Measurements from ENCODE around the gene DNMT3B. TPM values are rescaled to one million over a fixed set of nuclear protein-coding genes. Genes with fewer than 3 reads are reported as not detected.

Gene DNMT3B
- total RNA-seq, 1 experiment from 2014 or later = 0.63 TPM

DNA sequence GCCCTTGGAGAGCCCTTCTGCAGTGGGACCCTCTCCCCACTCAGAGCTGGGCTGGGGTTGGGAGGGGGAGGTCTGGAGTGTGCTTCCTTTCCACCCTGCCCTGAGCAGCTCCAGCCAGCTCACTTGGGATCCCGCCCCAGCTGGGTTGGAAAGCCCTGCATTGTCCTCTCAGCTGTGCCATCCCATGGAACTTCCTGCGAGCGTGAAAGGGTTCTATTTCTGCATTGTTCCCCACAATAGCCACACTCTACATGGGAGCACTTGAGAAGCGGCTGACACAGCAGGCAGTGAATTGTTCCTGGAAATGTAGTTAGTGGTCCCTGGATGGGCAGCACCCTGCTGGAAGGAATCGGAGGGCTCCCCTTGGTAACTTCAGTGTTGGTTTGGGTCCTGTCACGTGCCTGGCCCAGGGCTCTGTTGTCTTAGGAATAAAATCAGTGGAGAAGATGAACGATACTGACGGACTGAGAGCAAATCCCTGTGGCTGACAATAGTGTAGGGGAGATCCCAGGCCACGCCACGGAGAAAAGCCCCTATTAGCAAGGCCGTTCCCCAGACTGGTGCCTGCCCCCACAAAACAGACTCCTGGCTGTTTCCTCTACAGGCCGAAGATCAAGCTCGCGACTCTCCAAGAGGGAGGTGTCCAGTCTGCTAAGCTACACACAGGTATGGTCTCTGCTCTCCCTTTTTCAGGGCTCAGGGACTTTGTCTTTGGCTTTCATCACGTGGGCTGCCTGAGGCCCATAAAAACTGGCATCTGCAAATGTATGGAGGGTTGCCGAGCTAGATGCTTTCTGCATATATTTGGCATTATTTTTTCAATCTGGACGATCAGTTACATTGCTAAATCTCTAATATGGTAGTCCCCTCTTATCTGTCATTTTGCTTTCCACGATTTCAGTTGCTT is 18.8 kb downstream of the DNMT3B start:
- H3K27me3 ChIP-seq (ENCODE audit: low read length) = no peaks in the 10 kb centered on the region
- H3K36me3 ChIP-seq (ENCODE audit: insufficient read depth, low read length) = no peaks in the 10 kb centered on the region
- no peaks in the 10 kb centered on the region for H3K4me1 ChIP-seq (ENCODE audit: low read length)
- H3K9me3 ChIP-seq (ENCODE audit: low read length) = no peaks in the 10 kb centered on the region
- H3K4me2 ChIP-seq (ENCODE audit: low read depth, low read length, poor library complexity, severe bottlenecking) = no peak overlapping the region
- no peaks in the 10 kb centered on the region for H4K20me1 ChIP-seq (ENCODE audit: insufficient read depth, low read depth, low read length)
- no peak for DNase-seq
- no peak overlapping the region for H3K27ac ChIP-seq (ENCODE audit: low read length)
- no peaks in the 10 kb centered on the region for H3K9me2 ChIP-seq (replicated peaks; ENCODE audit: insufficient read depth, low read length)
- H3K9ac ChIP-seq (ENCODE audit: low read length) = no peak overlapping the region
- no peaks in the 10 kb centered on the region for H3K79me2 ChIP-seq (ENCODE audit: low read length)
- no peak overlapping the region for H3K4me3 ChIP-seq (ENCODE audit: low read length)
- no peak overlapping the region for H2AFZ ChIP-seq (ENCODE audit: low read length)

GRCh38 chr20:32784369-32785080 is 22.3 kb downstream of the DNMT3B start:
- no peak overlapping the region for H3K4me2 ChIP-seq (ENCODE audit: low read depth, low read length, poor library complexity, severe bottlenecking)
- no peaks in the 10 kb centered on the region for H3K36me3 ChIP-seq (ENCODE audit: insufficient read depth, low read length)
- H3K9ac ChIP-seq (ENCODE audit: low read length) = no peak overlapping the region
- H3K4me3 ChIP-seq (ENCODE audit: low read length) = no peak overlapping the region
- H3K79me2 ChIP-seq (ENCODE audit: low read length) = no peaks in the 10 kb centered on the region
- no peaks in the 10 kb centered on the region for H3K4me1 ChIP-seq (ENCODE audit: low read length)
- no peaks in the 10 kb centered on the region for H3K9me2 ChIP-seq (replicated peaks; ENCODE audit: insufficient read depth, low read length)
- H3K27me3 ChIP-seq (ENCODE audit: low read length) = no peaks in the 10 kb centered on the region
- DNase-seq = no peak
- H3K27ac ChIP-seq (ENCODE audit: low read length) = no peak overlapping the region
- no peak overlapping the region for H2AFZ ChIP-seq (ENCODE audit: low read length)
- no peaks in the 10 kb centered on the region for H3K9me3 ChIP-seq (ENCODE audit: low read length)
- no peaks in the 10 kb centered on the region for H4K20me1 ChIP-seq (ENCODE audit: insufficient read depth, low read depth, low read length)

DNA sequence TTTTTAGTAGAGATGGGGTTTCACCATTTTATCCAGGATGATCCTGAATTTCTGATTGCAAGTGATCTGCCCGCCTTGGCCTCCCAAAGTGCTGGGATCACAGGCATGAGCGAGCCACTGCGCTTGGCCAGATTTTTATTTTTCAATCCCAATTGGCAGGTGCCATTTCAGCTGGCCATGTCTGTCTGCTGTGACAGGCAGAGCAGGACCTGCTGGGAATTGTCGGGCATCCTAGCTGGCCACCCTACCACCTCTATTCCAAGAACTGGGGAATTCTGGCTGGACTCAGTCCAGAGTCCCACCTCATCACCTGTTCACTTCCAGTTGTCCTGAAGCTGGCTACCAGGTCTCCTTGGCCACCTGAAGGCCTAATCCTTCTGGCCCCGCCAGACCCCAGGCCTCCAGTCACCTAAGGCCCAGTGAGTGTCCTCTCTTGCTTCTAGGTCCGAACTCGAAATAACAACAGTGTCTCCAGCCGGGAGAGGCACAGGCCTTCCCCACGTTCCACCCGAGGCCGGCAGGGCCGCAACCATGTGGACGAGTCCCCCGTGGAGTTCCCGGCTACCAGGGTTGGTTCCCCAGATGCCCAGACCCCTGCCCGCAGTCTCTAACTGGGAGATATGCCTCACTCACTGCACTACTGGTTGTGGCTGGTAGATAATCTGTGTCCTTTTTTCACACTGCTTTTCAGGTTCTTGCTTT is 24.0 kb downstream of the DNMT3B start:
- Histone ChIP-seq H3K36me3 (ENCODE audit: insufficient read depth, low read length) (no peaks in the 10 kb centered on the region), H3K4me1 (ENCODE audit: low read length) (no peaks in the 10 kb centered on the region), H3K9me2 (replicated peaks; ENCODE audit: insufficient read depth, low read length) (no peaks in the 10 kb centered on the region), H3K79me2 (ENCODE audit: low read length) (no peaks in the 10 kb centered on the region), H3K4me2 (ENCODE audit: low read depth, low read length, poor library complexity, severe bottlenecking) (no peak overlapping the region), H3K27me3 (ENCODE audit: low read length) (0 out of 2 replicates have a peak, but pooled peaks cover 1% of the 10 kb centered on the region), H3K9me3 (ENCODE audit: low read length) (no peaks in the 10 kb centered on the region), H3K9ac (ENCODE audit: low read length) (no peak overlapping the region), H3K4me3 (ENCODE audit: low read length) (no peak overlapping the region), H3K27ac (ENCODE audit: low read length) (no peak overlapping the region), H4K20me1 (ENCODE audit: insufficient read depth, low read depth, low read length) (no peaks in the 10 kb centered on the region), H2AFZ (ENCODE audit: low read length) (no peak overlapping the region)
- DNase-seq = no peak

DNA sequence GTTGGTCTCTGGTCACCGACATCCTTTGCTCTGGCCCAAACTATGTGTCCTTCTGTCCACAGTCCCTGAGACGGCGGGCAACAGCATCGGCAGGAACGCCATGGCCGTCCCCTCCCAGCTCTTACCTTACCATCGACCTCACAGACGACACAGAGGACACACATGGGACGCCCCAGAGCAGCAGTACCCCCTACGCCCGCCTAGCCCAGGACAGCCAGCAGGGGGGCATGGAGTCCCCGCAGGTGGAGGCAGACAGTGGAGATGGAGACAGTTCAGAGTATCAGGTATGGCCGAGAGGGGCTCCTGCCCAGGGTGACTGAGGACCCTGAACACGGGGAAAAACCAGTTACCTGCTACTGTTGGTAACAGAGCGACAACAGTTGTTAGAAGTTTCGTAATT is 25.0 kb downstream of the DNMT3B start:
- H2AFZ ChIP-seq (ENCODE audit: low read length) = no peak overlapping the region
- H3K27ac ChIP-seq (ENCODE audit: low read length) = no peak overlapping the region
- H3K9me3 ChIP-seq (ENCODE audit: low read length) = no peaks in the 10 kb centered on the region
- no peak overlapping the region for H3K9ac ChIP-seq (ENCODE audit: low read length)
- DNase-seq = no peak
- no peaks in the 10 kb centered on the region for H4K20me1 ChIP-seq (ENCODE audit: insufficient read depth, low read depth, low read length)
- H3K27me3 ChIP-seq (ENCODE audit: low read length) = 0 out of 2 replicates have a peak, but pooled peaks cover 2% of the 10 kb centered on the region
- H3K4me3 ChIP-seq (ENCODE audit: low read length) = no peak overlapping the region
- no peaks in the 10 kb centered on the region for H3K4me1 ChIP-seq (ENCODE audit: low read length)
- no peaks in the 10 kb centered on the region for H3K79me2 ChIP-seq (ENCODE audit: low read length)
- H3K36me3 ChIP-seq (ENCODE audit: insufficient read depth, low read length) = no peaks in the 10 kb centered on the region
- no peak overlapping the region for H3K4me2 ChIP-seq (ENCODE audit: low read depth, low read length, poor library complexity, severe bottlenecking)
- no peaks in the 10 kb centered on the region for H3K9me2 ChIP-seq (replicated peaks; ENCODE audit: insufficient read depth, low read length)

GRCh38 chr20:32789896-32790750 is 27.9 kb downstream of the DNMT3B start:
- Histone ChIP-seq H3K4me3 (ENCODE audit: low read length) (no peak overlapping the region), H3K79me2 (ENCODE audit: low read length) (no peaks in the 10 kb centered on the region), H3K9me2 (replicated peaks; ENCODE audit: insufficient read depth, low read length) (no peaks in the 10 kb centered on the region), H3K27ac (ENCODE audit: low read length) (no peak overlapping the region), H4K20me1 (ENCODE audit: insufficient read depth, low read depth, low read length) (no peaks in the 10 kb centered on the region), H3K4me2 (ENCODE audit: low read depth, low read length, poor library complexity, severe bottlenecking) (no peak overlapping the region), H2AFZ (ENCODE audit: low read length) (no peak overlapping the region), H3K36me3 (ENCODE audit: insufficient read depth, low read length) (no peaks in the 10 kb centered on the region), H3K9ac (ENCODE audit: low read length) (no peak overlapping the region), H3K4me1 (ENCODE audit: low read length) (no peaks in the 10 kb centered on the region), H3K9me3 (ENCODE audit: low read length) (no peaks in the 10 kb centered on the region), H3K27me3 (ENCODE audit: low read length) (0 out of 2 replicates have a peak, but pooled peaks cover 2% of the 10 kb centered on the region)
- DNase-seq = peak; percentile 86

- H3K4me1 ChIP-seq (ENCODE audit: low read length) = no peaks in the 10 kb centered on the region
- no peaks in the 10 kb centered on the region for H3K9me3 ChIP-seq (ENCODE audit: low read length)
- no peaks in the 10 kb centered on the region for H3K79me2 ChIP-seq (ENCODE audit: low read length)
- no peak overlapping the region for H3K4me2 ChIP-seq (ENCODE audit: low read depth, low read length, poor library complexity, severe bottlenecking)
- no peak for DNase-seq
- H3K9me2 ChIP-seq (replicated peaks; ENCODE audit: insufficient read depth, low read length) = no peaks in the 10 kb centered on the region
- no peak overlapping the region for H3K4me3 ChIP-seq (ENCODE audit: low read length)
- no peak overlapping the region for H2AFZ ChIP-seq (ENCODE audit: low read length)
- H3K9ac ChIP-seq (ENCODE audit: low read length) = no peak overlapping the region
- no peak overlapping the region for H3K27ac ChIP-seq (ENCODE audit: low read length)
- 0 out of 2 replicates have a peak, but pooled peaks cover 2% of the 10 kb centered on the region for H3K27me3 ChIP-seq (ENCODE audit: low read length)
- H4K20me1 ChIP-seq (ENCODE audit: insufficient read depth, low read depth, low read length) = no peaks in the 10 kb centered on the region
- no peaks in the 10 kb centered on the region for H3K36me3 ChIP-seq (ENCODE audit: insufficient read depth, low read length)
These were observed 28.5 kb downstream of the DNMT3B start for GRCh38 chr20:32790751-32791057.

- Histone ChIP-seq H3K36me3 (ENCODE audit: insufficient read depth, low read length) (no peaks in the 10 kb centered on the region), H3K79me2 (ENCODE audit: low read length) (no peaks in the 10 kb centered on the region), H3K4me3 (ENCODE audit: low read length) (no peak overlapping the region), H3K27me3 (ENCODE audit: low read length) (0 out of 2 replicates have a peak, but pooled peaks cover 2% of the 10 kb centered on the region), H3K9me3 (ENCODE audit: low read length) (no peaks in the 10 kb centered on the region), H3K4me2 (ENCODE audit: low read depth, low read length, poor library complexity, severe bottlenecking) (no peak overlapping the region), H3K9me2 (replicated peaks; ENCODE audit: insufficient read depth, low read length) (no peaks in the 10 kb centered on the region), H2AFZ (ENCODE audit: low read length) (no peak overlapping the region), H3K27ac (ENCODE audit: low read length) (no peak overlapping the region), H3K9ac (ENCODE audit: low read length) (no peak overlapping the region), H3K4me1 (ENCODE audit: low read length) (no peaks in the 10 kb centered on the region), H4K20me1 (ENCODE audit: insufficient read depth, low read depth, low read length) (no peaks in the 10 kb centered on the region)
- no peak for DNase-seq
These were observed 30.1 kb downstream of the DNMT3B start for GRCh38 chr20:32792316-32792715.

Measured in Karpas-422 (cell line).